ENCODE results near the gene ALOX12B. TPM values are rescaled to one million over a fixed set of nuclear protein-coding genes. Genes with fewer than 3 reads are reported as not detected.

The ALOX12B gene
- polyA plus RNA-seq, 1 of the 3 experiments (the other 2 are of a cell fraction), result 0.20 TPM

DNA sequence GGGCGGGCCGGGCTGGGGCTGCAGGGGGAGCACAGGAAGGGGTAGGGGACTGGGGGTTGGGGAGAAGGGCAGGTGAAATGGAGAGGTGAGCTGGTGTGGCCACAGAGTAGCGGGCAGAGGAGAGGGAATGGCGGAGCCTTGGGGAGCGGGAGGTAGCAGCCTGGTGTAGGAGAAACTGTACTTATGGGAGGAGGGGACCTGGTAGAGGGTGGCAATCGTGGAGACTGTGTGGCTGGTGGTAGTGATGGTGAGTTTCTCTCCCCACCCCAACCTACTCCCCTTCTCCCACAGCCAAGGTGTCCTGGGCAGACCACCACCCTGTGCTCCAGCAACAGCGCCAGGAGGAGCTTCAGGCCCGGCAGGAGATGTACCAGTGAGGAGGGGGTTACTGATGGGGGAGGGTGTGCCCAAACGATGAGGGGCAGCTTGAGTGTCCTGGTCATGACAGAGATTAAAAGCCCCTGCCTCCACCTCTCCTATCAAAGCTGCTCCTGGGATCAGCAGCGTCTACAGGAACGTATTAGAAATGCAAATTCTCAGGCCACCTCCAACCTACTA lies 47.8 kb downstream of the ALOX12B start:
- no peaks in the 10 kb centered on the region for H3K9me2 ChIP-seq
- peaks cover 7% of the 10 kb centered on the region for H3F3A ChIP-seq (replicated peaks; ENCODE audit: insufficient read depth)
- no peak overlapping the region for H3K9ac ChIP-seq
- peaks cover 3% of the 10 kb centered on the region; the same call in 1 of the 2 replicates for H3K27me3 ChIP-seq (ENCODE audit: insufficient read depth)
- H3K9me3 ChIP-seq, result no peaks in the 10 kb centered on the region
- H3K36me3 ChIP-seq (replicated peaks in 1 of 2; ENCODE audit: control insufficient read depth in 1 of 2, insufficient read depth in 2 of 2, low read length in 1 of 2), result no peaks in the 10 kb centered on the region
- WGBS (ENCODE audit: low lambda C conversion rate), result 72% methylated on average over 9 of the region's 11 CpGs
- H3K4me1 ChIP-seq (ENCODE audit: control insufficient read depth in 1 of 2, insufficient read depth in 2 of 2, low read depth in 1 of 2, low read length in 1 of 2), result peaks cover 5 to 8% of the 10 kb centered on the region in 2 experiments; a peak in 2 of 4 replicates
- no peaks in the 10 kb centered on the region for H4K20me1 ChIP-seq (ENCODE audit: insufficient read depth)
- DNase-seq, result no peak
- no peak overlapping the region for H3K27ac ChIP-seq (ENCODE audit: low read depth in 2 of 2, low read length in 1 of 2)
- ChIA-PET POLR2A (no interaction called here), CTCF (interaction anchor here (1.0 to 9.9 kb wide), 6 partner anchors 18 to 205 kb away, joined by 3 to 228 read pairs (median 56); partner anchors contain the start of gene RNF227)
- TF ChIP-seq FOXJ3 (CRISPR knock-in tag; IDR thresholded peaks at IDR 0.05), result no peak
- no peak for TF ChIP-seq SIN3A (IDR thresholded peaks at IDR 0.05; ENCODE audit: borderline replicate concordance, low read depth, low read length)
- TF ChIP-seq RAD21 (IDR thresholded peaks at IDR 0.05; ENCODE audit: low read length), result no peak
- TF ChIP-seq NRF1 (IDR thresholded peaks at IDR 0.05; ENCODE audit: low read depth, low read length), result no peak
- no peak for TF ChIP-seq POLR2AphosphoS5 (IDR thresholded peaks at IDR 0.05; ENCODE audit: low read depth, low read length)
- no peak for TF ChIP-seq EP300 (IDR thresholded peaks at IDR 0.05; ENCODE audit: borderline replicate concordance in 1 of 2, low read depth in 1 of 2, low read length in 1 of 2)
- TF ChIP-seq GABPA (IDR thresholded peaks at IDR 0.05; ENCODE audit: low read depth), result no peak
- TF ChIP-seq GATA2 (CRISPR knock-in tag; IDR thresholded peaks at IDR 0.05), result no peak
- no peak overlapping the region for H3K4me2 ChIP-seq
- no peaks in the 10 kb centered on the region for H3K79me2 ChIP-seq (ENCODE audit: insufficient read depth)
- H2AFZ ChIP-seq (ENCODE audit: low read depth), result no peak overlapping the region
- no peak overlapping the region for H3K4me3 ChIP-seq (ENCODE audit: low read depth in 2 of 2, low read length in 1 of 2)

DNA sequence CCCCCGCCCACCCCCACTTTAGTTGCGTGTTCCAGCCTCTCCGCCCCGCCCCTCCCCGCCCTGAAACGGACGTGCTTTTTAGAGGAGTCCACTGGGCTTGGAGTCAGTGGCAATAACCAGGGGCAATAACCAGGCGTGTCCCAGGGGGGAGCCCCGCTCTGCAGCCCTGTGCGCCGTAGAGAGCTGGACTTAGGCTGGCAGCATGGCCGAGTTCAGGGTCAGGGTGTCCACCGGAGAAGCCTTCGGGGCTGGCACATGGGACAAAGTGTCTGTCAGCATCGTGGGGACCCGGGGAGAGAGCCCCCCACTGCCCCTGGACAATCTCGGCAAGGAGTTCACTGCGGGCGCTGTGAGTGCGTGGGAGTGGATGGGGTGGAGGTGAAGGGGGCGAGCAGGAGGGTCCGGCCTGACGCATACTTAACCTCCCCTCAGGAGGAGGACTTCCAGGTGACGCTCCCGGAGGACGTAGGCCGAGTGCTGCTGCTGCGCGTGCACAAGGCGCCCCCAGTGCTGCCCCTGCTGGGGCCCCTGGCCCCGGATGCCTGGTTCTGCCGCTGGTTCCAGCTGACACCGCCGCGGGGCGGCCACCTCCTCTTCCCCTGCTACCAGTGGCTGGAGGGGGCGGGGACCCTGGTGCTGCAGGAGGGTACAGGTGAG lies 48.4 kb downstream of the ALOX12B start, which contains the start of gene ALOX15B:
ALOX15B (plus strand) TSS at position 106 of the 657 bp plus-strand sequence; CDS start at position 203, 97 bp downstream.
- no peak within 1 kb of the TSS for H2AFZ ChIP-seq (ENCODE audit: low read depth)
- H4K20me1 ChIP-seq (ENCODE audit: insufficient read depth), result no peaks in the 10 kb centered on the region
- H3K36me3 ChIP-seq (replicated peaks in 1 of 2; ENCODE audit: control insufficient read depth in 1 of 2, insufficient read depth in 2 of 2, low read length in 1 of 2), result no peaks in the 10 kb centered on the region
- DNase-seq, result no peak
- no peak within 1 kb of the TSS for H3K27ac ChIP-seq (ENCODE audit: low read depth in 2 of 2, low read length in 1 of 2)
- H3K4me2 ChIP-seq, result no peak within 1 kb of the TSS
- peaks cover 5 to 8% of the 10 kb centered on the region in 2 experiments; a peak in 2 of 4 replicates for H3K4me1 ChIP-seq (ENCODE audit: control insufficient read depth in 1 of 2, insufficient read depth in 2 of 2, low read depth in 1 of 2, low read length in 1 of 2)
- H3K9me3 ChIP-seq, result no peaks in the 10 kb centered on the region
- 74% methylated on average over 25 of the region's 37 CpGs for WGBS (ENCODE audit: low lambda C conversion rate)
- no peaks in the 10 kb centered on the region for H3K79me2 ChIP-seq (ENCODE audit: insufficient read depth)
- peaks cover 6% of the 10 kb centered on the region; the same call in 1 of the 2 replicates for H3K27me3 ChIP-seq (ENCODE audit: insufficient read depth)
- no peak within 1 kb of the TSS for H3K4me3 ChIP-seq (ENCODE audit: low read depth in 2 of 2, low read length in 1 of 2)
- TF ChIP-seq TCF12 (IDR thresholded peaks at IDR 0.05) (no peak), NFIC (IDR thresholded peaks at IDR 0.05; ENCODE audit: borderline replicate concordance) (no peak), GATA2 (CRISPR knock-in tag; IDR thresholded peaks at IDR 0.05) (no peak)
- TF ChIP-seq, protein P1, sequence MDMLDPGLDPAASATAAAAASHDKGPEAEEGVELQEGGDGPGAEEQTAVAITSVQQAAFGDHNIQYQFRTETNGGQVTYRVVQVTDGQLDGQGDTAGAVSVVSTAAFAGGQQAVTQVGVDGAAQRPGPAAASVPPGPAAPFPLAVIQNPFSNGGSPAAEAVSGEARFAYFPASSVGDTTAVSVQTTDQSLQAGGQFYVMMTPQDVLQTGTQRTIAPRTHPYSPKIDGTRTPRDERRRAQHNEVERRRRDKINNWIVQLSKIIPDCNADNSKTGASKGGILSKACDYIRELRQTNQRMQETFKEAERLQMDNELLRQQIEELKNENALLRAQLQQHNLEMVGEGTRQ (IDR thresholded peaks at IDR 0.05; ENCODE audit: borderline replicate concordance, low read depth, low read length), result no peak
- TF ChIP-seq, protein P2, sequence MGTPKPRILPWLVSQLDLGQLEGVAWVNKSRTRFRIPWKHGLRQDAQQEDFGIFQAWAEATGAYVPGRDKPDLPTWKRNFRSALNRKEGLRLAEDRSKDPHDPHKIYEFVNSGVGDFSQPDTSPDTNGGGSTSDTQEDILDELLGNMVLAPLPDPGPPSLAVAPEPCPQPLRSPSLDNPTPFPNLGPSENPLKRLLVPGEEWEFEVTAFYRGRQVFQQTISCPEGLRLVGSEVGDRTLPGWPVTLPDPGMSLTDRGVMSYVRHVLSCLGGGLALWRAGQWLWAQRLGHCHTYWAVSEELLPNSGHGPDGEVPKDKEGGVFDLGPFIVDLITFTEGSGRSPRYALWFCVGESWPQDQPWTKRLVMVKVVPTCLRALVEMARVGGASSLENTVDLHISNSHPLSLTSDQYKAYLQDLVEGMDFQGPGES (IDR thresholded peaks at IDR 0.05; ENCODE audit: low read depth, low read length), result no peak
- TF ChIP-seq, protein P3, sequence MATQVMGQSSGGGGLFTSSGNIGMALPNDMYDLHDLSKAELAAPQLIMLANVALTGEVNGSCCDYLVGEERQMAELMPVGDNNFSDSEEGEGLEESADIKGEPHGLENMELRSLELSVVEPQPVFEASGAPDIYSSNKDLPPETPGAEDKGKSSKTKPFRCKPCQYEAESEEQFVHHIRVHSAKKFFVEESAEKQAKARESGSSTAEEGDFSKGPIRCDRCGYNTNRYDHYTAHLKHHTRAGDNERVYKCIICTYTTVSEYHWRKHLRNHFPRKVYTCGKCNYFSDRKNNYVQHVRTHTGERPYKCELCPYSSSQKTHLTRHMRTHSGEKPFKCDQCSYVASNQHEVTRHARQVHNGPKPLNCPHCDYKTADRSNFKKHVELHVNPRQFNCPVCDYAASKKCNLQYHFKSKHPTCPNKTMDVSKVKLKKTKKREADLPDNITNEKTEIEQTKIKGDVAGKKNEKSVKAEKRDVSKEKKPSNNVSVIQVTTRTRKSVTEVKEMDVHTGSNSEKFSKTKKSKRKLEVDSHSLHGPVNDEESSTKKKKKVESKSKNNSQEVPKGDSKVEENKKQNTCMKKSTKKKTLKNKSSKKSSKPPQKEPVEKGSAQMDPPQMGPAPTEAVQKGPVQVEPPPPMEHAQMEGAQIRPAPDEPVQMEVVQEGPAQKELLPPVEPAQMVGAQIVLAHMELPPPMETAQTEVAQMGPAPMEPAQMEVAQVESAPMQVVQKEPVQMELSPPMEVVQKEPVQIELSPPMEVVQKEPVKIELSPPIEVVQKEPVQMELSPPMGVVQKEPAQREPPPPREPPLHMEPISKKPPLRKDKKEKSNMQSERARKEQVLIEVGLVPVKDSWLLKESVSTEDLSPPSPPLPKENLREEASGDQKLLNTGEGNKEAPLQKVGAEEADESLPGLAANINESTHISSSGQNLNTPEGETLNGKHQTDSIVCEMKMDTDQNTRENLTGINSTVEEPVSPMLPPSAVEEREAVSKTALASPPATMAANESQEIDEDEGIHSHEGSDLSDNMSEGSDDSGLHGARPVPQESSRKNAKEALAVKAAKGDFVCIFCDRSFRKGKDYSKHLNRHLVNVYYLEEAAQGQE (IDR thresholded peaks at IDR 0.05; ENCODE audit: low read depth, low read length), result no peak
- POLR2A ChIA-PET, result no interaction called here
- CTCF ChIA-PET, result interaction anchor here (4.4 to 9.9 kb wide), 4 partner anchors 18 to 125 kb away, joined by 48 to 228 read pairs (median 104); partner anchors contain the start of gene RNF227
- H3K9ac ChIP-seq, result no peak within 1 kb of the TSS
- H3K9me2 ChIP-seq, result no peaks in the 10 kb centered on the region
- peaks cover 7% of the 10 kb centered on the region for H3F3A ChIP-seq (replicated peaks; ENCODE audit: insufficient read depth)
